IPS-NIHi11 (cell line): ENCODE data around the gene HDAC9.
A peak's percentile ranks its signal among the peaks of the same experiment; 100 is the strongest.

Source experiments
- DNase-seq: peaks from one replicate; pipeline ENCODE4 v3.0.0; 2012; ENCODE audit warnings: mixed read lengths, low spot score

HDAC9 gene

DNA sequence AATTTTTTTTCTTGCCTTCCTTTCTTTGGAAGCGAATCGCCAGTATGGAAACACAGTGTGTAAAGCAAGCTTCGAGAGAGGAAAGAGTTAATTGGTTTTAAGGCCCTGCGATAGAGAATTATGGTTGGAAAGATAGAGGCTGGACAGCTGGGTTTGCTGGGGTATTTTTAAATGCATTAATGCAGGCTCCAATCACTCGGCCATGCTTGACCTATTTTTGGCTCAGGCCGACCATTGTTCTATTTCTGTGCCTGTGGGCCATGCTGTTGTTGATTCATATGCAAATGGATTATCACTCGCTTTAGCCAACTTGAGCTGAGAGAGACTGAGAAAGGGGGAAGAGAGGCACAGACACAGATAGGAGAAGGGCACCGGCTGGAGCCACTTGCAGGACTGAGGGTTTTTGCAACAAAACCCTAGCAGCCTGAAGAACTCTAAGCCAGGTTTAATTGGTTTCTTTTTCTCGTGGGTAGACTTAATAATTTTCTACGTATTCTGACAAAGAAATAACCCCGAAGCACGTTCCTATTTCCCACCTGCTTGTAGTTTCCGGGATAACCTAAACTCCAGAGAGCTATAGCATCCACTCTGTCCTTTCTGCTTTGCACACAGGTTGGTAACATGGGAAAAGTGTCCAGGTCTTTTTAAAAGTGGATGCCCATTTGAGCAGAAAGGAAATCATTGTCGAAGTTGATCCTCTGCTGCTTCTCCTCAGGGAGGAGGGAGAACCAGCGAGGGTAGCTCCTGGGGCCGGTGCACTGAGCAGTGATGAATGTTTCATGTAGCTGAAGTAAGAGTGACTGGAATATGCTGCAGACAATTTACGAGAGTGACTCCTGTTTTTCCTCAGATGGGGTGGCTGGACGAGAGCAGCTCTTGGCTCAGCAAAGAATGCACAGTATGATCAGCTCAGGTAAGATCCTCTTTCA is at the start of gene HDAC9:
TSS of gene HDAC9 (plus strand) at position 338 of the 929 bp plus-strand sequence. CDS start at position 892, 554 bp downstream.
- DNase-seq = peak; percentile 50

DNA sequence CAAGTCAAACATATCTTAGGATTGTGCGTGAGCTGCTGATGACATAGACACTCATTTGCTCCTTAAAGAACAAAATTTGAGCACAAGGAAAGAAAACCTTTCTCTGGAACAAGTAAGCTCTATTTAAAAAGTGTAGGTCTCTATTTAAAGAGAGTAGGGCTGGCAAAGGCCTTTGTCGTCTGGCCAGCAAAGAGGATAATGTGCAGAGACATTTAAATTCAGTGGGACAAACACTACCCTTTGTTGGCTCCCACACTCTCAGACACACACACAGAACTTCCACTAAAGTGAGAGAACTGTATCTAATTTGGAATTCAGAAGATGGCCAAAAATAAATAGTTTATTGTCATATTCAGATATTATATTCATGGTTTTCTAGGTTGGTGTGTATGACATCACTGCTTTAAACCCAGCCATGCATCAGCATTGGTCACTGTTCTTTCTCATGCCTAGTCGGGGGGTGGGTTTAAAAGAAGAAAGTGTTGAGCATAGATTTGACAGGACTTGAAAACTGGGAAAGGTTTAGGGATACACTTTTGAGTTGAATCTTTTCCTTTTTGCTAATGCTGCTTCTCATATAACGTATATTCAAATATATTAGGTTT is 49.5 kb upstream of the HDAC9 start:
- no peak for DNase-seq

DNA sequence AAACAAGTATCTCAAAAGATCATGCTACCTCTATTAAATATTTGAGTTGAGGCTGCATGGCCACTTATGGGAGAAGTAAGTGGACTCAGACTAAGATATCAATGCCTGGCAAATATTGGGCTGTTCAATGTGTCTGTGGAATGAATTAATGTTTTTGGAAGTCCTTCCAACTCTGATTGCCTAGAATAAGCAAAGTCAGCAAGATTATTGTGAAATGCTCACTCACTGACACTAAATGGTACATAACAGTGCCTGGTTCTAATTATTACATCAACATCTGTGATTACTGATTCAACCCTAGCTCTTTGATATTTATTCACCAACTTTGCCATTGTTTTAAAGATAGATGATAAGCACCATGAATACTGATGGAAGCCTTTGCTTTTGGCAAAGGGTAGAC is 45.5 kb upstream of the HDAC9 start:
- no peak for DNase-seq

DNA sequence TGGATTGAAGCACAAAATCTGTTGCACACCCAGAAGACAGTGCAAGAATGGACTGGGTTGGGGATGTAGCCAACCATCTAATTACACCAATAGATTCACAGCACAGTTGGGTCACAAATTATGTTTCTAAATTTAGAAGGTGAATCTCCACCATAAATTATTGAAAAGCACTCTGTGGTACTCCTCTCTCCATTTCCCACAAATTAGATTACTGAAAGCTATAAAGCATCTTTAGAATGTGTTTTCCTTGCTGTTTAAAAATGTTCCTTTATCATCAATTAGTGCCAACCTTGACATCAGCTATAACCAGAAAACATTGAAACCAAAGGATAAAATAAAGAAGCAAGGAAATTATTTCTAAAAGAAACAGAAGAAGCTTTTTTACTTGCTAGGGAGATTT is 39.9 kb upstream of the HDAC9 start:
- DNase-seq = no peak

DNA sequence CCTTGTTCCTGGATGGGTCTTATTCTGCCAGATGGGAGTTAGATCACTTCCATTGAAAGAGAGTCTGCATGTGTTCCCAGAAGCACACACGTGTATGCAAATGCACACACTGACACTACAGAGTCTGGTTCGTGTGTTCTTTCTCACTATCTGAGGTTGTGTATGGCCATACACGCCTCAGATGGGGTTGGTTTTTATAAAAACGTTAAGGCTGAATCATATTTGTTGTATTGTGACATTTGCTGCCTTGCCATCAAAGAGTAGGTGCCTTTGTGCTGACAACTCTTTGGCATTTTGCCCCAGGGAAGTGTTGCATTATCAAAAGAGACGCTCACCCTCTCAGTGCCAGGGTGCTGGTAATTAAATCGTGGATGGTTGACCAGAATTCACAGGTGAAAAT is 37.7 kb upstream of the HDAC9 start:
- no peak for DNase-seq

GRCh38 chr7:18458830-18459229 is 36.7 kb upstream of the HDAC9 start:
- peak; percentile 26 for DNase-seq

DNA sequence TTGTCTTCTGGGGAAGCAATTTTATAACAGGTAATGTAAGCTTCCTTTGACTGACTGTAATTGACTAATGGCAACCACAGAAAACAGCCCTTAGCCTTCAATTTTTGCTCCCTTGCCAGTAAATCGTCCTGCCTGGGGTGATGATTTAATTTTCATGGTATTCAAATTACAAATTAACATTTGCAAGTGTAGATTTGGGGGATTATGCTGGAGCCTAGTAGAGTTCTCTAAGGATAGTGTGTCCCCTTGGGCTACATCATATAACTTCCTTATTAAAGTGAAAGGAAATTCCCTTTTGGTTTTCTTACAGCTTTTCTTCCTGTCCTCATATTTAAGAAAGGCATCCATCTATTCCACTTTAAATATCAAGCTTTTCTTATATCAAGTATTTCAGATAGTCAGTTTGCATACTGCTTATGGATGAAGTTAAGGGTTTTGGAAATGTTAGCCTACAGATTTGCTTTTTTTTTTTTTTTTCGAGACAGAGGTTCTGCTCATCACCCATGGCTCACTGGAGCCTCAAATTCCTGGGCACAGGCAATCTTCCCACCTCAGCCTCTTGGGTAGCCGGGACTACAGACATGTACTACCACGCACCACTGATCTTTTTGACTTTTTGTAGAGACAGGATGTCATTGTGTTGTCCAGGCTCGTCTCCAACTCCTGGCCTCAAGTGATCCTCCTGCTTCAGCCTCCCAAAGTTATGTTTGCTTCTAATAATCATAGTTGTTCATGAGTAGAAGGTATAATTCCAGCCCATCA is 35.9 kb upstream of the HDAC9 start:
- DNase-seq = no peak

GRCh38 chr7:18461785-18462467 is 33.6 kb upstream of the HDAC9 start:
- DNase-seq = no peak

GRCh38 chr7:18464830-18465229 is 30.7 kb upstream of the HDAC9 start:
- no peak for DNase-seq

DNA sequence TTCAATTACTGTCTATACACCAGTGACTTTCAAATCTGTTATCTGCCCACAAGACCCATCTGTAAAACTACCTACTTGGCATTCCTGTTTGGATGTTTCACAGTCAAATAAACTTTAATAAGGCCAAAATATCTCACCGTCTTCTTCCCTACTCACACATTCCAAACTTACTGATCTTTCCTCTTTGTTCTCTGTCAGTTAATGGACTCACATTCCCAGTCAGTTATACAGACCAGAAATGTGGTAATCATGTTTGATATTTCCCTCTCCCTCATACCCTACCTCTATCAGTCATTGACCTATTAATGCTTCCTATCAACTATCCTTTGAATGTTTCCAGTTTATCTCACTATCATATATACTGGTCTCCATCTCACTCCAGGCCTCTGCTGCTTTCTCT is 28.5 kb upstream of the HDAC9 start:
- no peak for DNase-seq

DNA sequence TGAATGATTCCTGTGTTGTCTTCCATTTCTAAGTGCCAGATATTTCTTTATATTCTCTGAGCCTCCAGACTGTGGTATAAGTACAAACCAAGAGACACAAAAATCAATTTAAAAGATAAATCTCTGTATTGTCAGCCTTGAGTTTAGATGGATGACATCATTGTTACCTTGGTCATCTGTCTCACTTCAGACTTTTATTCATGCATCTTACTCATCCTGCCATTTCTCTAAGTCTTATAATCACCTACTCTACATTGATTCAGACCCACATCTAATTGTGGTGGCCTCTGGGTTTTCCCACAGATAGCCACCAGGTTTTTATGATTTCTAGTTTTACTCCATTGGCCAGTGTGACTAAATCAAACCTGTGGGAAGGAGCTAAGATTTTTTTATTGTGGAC is 26.8 kb upstream of the HDAC9 start:
- DNase-seq = no peak

DNA sequence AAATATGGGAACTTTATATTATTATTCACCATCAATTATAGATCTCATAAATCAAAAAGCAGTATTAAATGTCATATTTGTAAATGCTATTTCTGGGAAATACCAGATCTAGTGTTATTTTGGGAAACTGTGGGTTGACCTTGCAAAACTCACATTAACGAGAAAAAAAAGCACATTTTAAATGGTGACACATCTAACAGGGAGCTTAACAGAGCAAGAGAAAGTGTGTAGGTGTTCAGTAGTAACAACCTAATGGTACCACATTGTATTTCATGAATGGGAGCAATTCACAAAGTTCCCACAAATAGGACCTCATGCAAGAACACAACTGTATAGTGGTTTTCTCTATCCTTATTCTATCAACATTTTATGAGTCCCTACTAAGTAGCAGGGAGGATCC is 26.2 kb upstream of the HDAC9 start:
- DNase-seq = no peak

DNA sequence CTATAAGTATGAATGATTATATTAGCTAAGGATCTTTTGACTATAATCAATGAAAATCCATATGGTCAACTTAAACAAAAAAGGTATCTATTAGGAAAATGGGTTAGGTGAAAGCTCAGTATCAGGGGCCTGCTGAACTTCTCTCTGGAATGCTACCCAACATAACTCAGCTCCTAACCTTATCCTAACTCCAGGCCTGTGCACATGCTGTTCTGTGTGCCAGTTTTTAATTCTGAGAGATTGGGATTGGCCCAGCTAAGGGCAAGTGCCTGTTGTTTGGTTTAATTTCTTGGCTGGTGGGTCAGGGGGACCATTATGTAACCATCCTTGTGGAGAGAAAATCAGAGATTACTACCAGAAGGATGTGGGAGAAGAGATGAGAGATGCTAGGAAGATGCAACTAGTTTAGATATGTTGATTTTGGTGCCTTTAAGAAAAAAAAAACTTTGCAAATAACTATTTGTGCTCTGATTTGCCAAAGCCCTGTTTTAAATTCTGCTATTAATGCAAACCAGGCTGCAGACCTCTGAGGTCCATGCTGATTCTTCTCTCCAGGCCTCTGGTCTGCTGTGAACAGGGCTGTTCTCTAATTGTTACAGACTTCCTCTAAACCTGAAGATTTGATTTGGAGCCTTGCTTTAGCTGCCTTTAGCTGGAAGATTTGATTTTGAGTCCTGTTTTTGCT is 23.9 kb upstream of the HDAC9 start:
- no peak for DNase-seq

GRCh38 chr7:18472161-18472483 is 23.4 kb upstream of the HDAC9 start:
- no peak for DNase-seq

GRCh38 chr7:18473119-18473518 is 22.4 kb upstream of the HDAC9 start:
- no peak for DNase-seq

GRCh38 chr7:18474944-18475343 is 20.6 kb upstream of the HDAC9 start:
- no peak for DNase-seq

- DNase-seq = no peak
These were observed 20.1 kb upstream of the HDAC9 start for GRCh38 chr7:18475488-18475887.

GRCh38 chr7:18481776-18482175 is 13.8 kb upstream of the HDAC9 start:
- no peak for DNase-seq

DNA sequence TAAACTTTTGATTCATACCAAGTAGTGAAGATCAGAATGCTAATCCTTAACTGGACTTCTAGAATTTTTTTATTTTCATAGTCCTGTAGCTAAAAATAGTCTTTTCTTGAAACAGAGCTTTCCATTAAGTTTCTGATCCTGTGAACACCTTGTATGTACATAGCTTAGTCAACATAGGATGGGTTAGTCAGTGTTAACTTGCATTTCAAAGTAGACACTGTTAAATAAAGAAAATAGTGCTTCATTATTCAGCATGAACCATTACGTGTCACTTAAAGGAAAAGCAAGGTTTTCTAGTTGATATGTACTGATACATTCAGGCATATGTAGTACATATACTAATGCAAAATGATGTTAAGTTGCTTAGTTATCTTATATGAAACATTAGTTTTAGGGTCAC is 7.5 kb upstream of the HDAC9 start:
- DNase-seq = no peak

DNA sequence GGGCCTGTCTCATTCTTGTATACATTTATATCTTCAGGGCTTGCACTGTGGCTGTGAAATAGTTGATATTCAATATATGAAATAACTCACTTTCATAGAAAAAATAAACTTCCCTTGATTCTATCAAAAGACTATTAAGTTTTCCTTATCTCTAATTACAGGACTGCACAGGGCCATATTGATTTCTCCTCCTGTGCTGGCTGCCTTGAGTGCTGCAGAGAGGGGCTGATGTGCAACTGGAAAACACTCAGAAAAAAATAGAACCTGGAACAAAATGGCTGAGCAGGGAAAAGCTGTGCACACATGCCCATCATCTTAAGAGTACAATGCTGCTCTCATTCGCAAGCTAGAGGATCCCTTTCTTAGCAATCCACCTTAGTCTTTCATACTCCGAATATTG is 5.9 kb upstream of the HDAC9 start:
- DNase-seq = no peak

DNA sequence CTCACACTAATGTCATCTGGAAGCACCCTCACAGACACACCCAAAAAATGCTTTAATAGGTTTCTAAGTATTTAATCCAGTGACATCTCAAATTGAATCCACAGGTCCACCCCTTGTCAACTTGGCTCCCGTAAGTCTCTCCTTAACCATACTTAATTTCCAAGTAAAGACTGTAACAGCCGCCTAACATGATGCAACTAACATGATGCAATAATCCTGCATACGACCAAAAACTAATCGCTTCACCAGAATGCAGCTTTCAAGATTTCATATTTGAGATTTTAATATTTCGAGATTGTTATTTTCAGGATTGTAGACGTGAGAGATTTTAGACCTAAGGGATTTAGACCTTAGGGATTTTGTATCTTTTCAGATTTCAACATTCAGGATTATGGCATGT is 3.7 kb upstream of the HDAC9 start:
- DNase-seq = no peak

DNA sequence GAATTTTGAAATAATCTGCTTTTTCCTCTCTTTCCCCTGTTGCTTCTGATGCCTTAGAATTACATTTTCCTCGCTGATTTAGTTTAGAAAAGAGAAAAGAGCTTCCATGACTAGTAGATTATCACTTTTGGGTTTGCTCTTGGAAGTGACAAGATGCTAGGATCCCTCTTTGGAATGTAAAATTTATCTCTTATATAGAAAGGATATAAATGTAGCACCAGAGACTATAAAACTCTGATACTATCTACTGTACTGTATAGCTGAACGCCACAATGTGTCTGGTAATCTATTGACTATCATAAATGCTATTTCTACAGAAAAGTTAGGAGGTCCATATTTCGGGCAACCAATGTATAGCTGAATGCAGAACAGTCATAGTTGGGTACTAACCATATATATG is 1.1 kb upstream of the HDAC9 start:
- DNase-seq = no peak
